Left lung (tissue), 10 donors: ENCODE data around the gene WBP1L. TPM values are rescaled to one million over a fixed set of nuclear protein-coding genes. Genes with fewer than 3 reads are reported as not detected.

Experiments
- ATAC-seq: fragments of 200-7000 bp; cut with Tn5 transposase; one replicate; pipeline ENCODE4 v1.9.1; 2020; ENCODE audit warnings: moderate library complexity
- DNase-seq, 4 donors: peaks; one replicate each; pipeline ENCODE4 v3.0.0-alpha.2; 2013 to 2020
- H3K27ac ChIP-seq, 2 donors: fragments of 200-600 bp; sonication (generic) in 1 of 2; one replicate each; pipeline versions ENCODE4 v1.5.0 to v1.8.0; 2020 to 2021
- H3K27me3 ChIP-seq, 2 donors: fragments of 200-600 bp; sonication (generic) in 1 of 2; one replicate each; pipeline versions ENCODE4 v1.5.0 to v1.8.0; 2020 to 2021
- H3K36me3 ChIP-seq, 2 donors: fragments of 200-600 bp; sonication (generic) in 1 of 2; one replicate each; pipeline versions ENCODE4 v1.5.0 to v1.8.0; 2020 to 2021
- H3K4me1 ChIP-seq, 2 donors: fragments of 200-600 bp; one replicate each; pipeline ENCODE4 v1.8.0; 2021
- H3K4me3 ChIP-seq, 2 donors: fragments of 200-600 bp; sonication (generic) in 1 of 2; one replicate each; pipeline versions ENCODE4 v1.5.0 to v1.8.0; 2020 to 2021; ENCODE audit warnings: mild to moderate bottlenecking in 1 of 2
- H3K9me3 ChIP-seq, 2 donors: fragments of 200-600 bp; sonication (generic) in 1 of 2; one replicate each; pipeline versions ENCODE4 v1.5.0 to v1.8.0; 2020 to 2021
- CTCF ChIP-seq, 2 donors: fragments of 200-600 bp; sonication (generic) in 1 of 2; IDR thresholded peaks; one replicate each; pipeline versions ENCODE4 v1.5.0 to v1.8.0; 2021; ENCODE audit warnings: antibody characterized with exemption in 2 of 2
- intact Hi-C, 2 donors: fragments of 100-400 bp; cut with DNase I; formaldehyde crosslinking; loops; one replicate each; pipeline versions ENCODE4 v1.11.2 to v1.14.2; 2022
- polyA plus RNA-seq, 6 donors: library from polyadenylated mRNA; unstranded; fragments of 120-200 nt; gene quantifications; one replicate each; pipeline ENCODE4 v1.2.1, GENCODE V29; 2013; ENCODE audit not compliant: insufficient read length in 6 of 6
- total RNA-seq, 2 donors: library from RNA; stranded (reverse); fragmentation: NEBNext Ultra II Directional; extraction: Animal tissue kit (Norgen Biotek cat#: 25700); gene quantifications; one replicate each; pipeline ENCODE4 v1.2.1, GENCODE V29; 2021
- donor health status: DM: no; HTN: yes; CAD: no.
- donor health status: DM: no; HTN: no; CAD: no.

Gene WBP1L
- total and polyA plus RNA-seq, 8 donors: 42.6 to 49.8 (median 45.9) TPM

DNA sequence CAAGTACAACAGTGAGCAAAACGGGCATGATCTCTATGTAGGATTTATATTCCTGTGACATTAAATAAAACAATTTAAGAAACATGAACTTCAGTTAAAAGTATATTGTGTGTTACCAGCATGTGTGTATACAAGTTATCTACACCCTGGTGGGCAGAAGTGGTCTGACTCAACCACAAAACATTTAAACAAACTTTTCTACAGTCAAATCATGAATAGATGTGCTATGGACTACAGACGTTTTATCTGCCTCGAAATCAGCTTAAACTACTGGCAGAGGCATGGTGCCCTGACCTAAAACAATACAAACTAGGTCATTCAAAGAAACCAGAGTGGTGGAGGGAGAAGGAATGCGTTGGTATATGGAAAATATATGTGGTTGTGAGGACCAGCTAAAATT is 33.1 kb upstream of the WBP1L start:
- ATAC-seq: no peak
- DNase-seq: no peak
- Histone ChIP-seq H3K27me3 (no peaks in the 10 kb centered on the region), H3K36me3 (no peaks in the 10 kb centered on the region), H3K4me3 (no peak overlapping the region), H3K4me1 (peaks cover 0 to 26% of the 10 kb centered on the region in 2 donors), H3K9me3 (no peaks in the 10 kb centered on the region), H3K27ac (no peak overlapping the region)
- no peak for TF ChIP-seq CTCF (IDR thresholded peaks at IDR 0.05)
- intact Hi-C loops: no loop called here

GRCh38 chr10:102712089-102712488 is 31.7 kb upstream of the WBP1L start:
- H3K4me3 ChIP-seq: no peak overlapping the region
- ATAC-seq (no peak), DNase-seq (no peak)
- intact Hi-C loops: no loop called here
- no peak for TF ChIP-seq CTCF (IDR thresholded peaks at IDR 0.05)
- H3K27me3 ChIP-seq: no peaks in the 10 kb centered on the region
- no peaks in the 10 kb centered on the region for H3K36me3 ChIP-seq
- peaks cover 0 to 28% of the 10 kb centered on the region in 2 donors for H3K4me1 ChIP-seq
- no peaks in the 10 kb centered on the region for H3K9me3 ChIP-seq
- no peak overlapping the region for H3K27ac ChIP-seq

DNA sequence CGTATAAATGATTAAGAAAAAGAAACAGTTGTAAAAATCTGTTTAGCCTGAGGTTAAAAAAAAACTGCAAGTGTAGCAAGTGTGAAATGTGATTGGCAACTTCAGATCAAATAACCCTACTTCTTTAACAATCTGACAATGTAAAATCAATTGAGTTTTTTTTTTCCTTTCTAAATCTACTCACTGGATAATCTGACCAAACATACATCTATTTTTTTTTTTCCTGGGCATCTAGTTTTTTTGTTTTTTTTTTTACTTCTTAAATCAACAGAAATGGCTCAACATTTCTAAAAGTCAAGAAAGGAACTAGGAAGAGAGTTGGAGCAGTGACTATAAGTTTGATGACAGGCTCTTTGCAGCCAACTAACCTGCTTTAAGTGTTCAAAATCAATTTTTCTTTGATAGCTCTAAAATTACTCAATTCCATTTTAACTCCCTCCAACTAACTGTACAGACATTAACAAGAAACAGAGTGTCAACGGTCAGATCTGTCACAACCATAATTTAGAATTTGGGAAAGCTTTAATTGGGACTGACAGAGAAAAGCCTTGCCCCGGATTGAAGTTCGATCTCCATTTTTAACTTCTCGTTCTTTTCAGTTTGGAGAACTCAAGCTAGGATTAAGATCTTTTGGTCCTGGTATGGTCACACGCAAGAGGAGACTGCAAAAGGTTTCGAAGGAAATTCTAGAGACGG is 30.8 kb upstream of the WBP1L start:
- TF ChIP-seq CTCF (IDR thresholded peaks at IDR 0.05): no peak
- peaks cover 0 to 29% of the 10 kb centered on the region in 2 donors for H3K4me1 ChIP-seq
- no peaks in the 10 kb centered on the region for H3K36me3 ChIP-seq
- peak overlapping the region; percentile 97 for H3K4me3 ChIP-seq
- no peaks in the 10 kb centered on the region for H3K27me3 ChIP-seq
- intact Hi-C loops: no loop called here
- no peak for ATAC-seq
- peak overlapping the region; percentile 88 to 94 for H3K27ac ChIP-seq
- DNase-seq: no peak
- H3K9me3 ChIP-seq: no peaks in the 10 kb centered on the region

DNA sequence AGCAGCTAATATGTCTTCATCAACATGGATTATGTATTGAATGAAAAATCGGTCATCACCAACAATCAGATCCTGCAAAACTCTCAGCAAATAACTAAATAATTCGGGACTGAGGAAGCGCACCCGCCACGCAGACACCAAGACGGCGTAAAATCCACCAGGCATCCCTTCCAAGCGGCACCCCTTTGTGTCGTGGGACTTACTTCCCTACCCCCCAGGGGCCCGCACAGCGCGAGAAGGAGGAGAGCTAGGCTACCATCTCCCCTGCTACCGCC is 30.3 kb upstream of the WBP1L start:
- H3K4me3 ChIP-seq: peak overlapping the region; percentile 97
- DNase-seq (no peak), ATAC-seq (peak; percentile 61)
- H3K4me1 ChIP-seq: peaks cover 0 to 34% of the 10 kb centered on the region in 2 donors
- intact Hi-C loops: no loop called here
- H3K27me3 ChIP-seq: no peaks in the 10 kb centered on the region
- TF ChIP-seq CTCF (IDR thresholded peaks at IDR 0.05): peak in 1 of 2 donors; percentile 32
- H3K27ac ChIP-seq: peak overlapping the region; percentile 88 to 94
- H3K36me3 ChIP-seq: no peaks in the 10 kb centered on the region
- H3K9me3 ChIP-seq: no peaks in the 10 kb centered on the region

DNA sequence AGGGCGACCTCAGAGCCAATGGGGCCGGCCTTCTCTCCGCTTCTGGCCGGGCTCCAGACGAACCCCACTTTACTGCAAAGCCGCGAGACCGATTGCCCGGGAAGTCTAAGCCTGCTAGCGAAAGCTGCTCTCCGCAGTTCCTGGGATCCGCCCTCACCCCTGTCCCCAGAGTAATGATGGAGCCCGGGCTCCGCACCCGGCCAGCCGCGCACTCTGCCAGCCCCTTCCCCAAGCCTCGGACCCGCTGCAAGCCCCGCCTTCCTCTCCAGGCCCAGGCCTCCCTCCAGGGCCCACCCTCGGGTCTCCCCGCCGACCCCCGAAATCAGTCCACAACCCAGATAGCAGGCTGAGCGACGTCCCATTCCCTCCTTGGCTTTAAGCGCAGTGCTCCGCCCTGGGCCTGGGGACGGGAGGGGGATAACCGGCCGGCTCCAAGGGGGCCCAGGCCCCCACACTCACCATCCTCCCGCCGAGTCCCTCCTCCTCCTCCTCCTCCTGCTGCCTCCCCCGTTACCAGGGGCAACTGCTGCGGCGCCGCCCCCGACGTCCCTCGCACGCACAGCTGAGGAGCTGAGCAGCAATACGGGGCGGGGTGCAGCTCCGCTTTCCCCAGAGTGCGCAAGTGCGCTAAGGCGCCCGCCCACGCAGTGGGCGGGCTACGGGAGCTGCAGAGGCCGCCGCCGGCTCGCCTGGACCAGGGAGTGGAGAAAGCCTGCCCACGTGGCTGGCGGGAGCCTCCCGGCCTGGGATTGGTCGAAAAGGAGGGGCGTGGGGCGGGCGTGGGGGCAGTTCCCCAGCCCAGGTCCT is 29.7 kb upstream of the WBP1L start, which contains the start of gene ARL3:
TSS of gene ARL3 (minus strand) at position 584 of the 807 bp plus-strand sequence. CDS start at position 462, 122 bp downstream.
- intact Hi-C loops: no loop called here
- peak; percentile 97 to 100 (median 99) for DNase-seq
- H3K36me3 ChIP-seq: no peaks in the 10 kb centered on the region
- H3K9me3 ChIP-seq: no peaks in the 10 kb centered on the region
- peak; percentile 96 for ATAC-seq
- peaks cover 0 to 34% of the 10 kb centered on the region in 2 donors for H3K4me1 ChIP-seq
- peak in 1 of 2 donors; percentile 56 for TF ChIP-seq CTCF (IDR thresholded peaks at IDR 0.05)
- H3K4me3 ChIP-seq: peak within 1 kb of the TSS; percentile 97
- peak within 1 kb of the TSS; percentile 88 to 94 for H3K27ac ChIP-seq
- H3K27me3 ChIP-seq: no peaks in the 10 kb centered on the region
